Endothelial cell (in vitro differentiated cells): Measurements from ENCODE around the gene KRTDAP. TPM values are rescaled to one million over a fixed set of nuclear protein-coding genes. Genes with fewer than 3 reads are reported as not detected.

Experiments used
- DNase-seq: peaks from one replicate; pipeline ENCODE4 v3.0.0; 2021; ENCODE audit warnings: low spot score
- H3K27ac Mint-ChIP-seq: one replicate; pipeline ENCODE4 v1.8.0; 2021; ENCODE audit warnings: mixed read lengths, inconsistent platforms; ENCODE audit not compliant: unreplicated experiment
- H3K27me3 Mint-ChIP-seq: one replicate; pipeline ENCODE4 v1.8.0; 2021; ENCODE audit warnings: mild to moderate bottlenecking, moderate library complexity, mixed read lengths, inconsistent platforms; ENCODE audit not compliant: unreplicated experiment
- H3K36me3 Mint-ChIP-seq: one replicate; pipeline ENCODE4 v1.8.0; 2021; ENCODE audit warnings: mild to moderate bottlenecking, low read depth, mixed read lengths, inconsistent platforms; ENCODE audit not compliant: unreplicated experiment
- H3K4me1 Mint-ChIP-seq: one replicate; pipeline ENCODE4 v1.8.0; 2021; ENCODE audit warnings: mild to moderate bottlenecking, mixed read lengths, inconsistent platforms; ENCODE audit not compliant: unreplicated experiment
- H3K4me3 Mint-ChIP-seq: one replicate; pipeline ENCODE4 v1.8.0; 2021; ENCODE audit warnings: mild to moderate bottlenecking, mixed read lengths, inconsistent platforms; ENCODE audit not compliant: unreplicated experiment
- H3K9me3 Mint-ChIP-seq: one replicate; pipeline ENCODE4 v1.8.0; 2021; ENCODE audit warnings: mixed read lengths, inconsistent platforms; ENCODE audit not compliant: unreplicated experiment
- total RNA-seq: library from RNA; stranded (reverse); fragmentation: NEBNext Ultra II Directional; extraction: Animal tissue kit (Norgen Biotek cat#: 25700); gene quantifications from one replicate; pipeline ENCODE4 v1.2.1, GENCODE V29; 2021; ENCODE audit not compliant: unreplicated experiment
- TF ChIP-seq, protein P1 (sequence below): fragments of 200-600 bp; sonication (generic); IDR thresholded peaks from one replicate; pipeline ENCODE4 v1.5.0; 2021; ENCODE audit warnings: antibody characterized with exemption; ENCODE audit not compliant: unreplicated experiment

The KRTDAP gene
- total RNA-seq, 1 donor from 2014 or later = not detected

GRCh38 chr19:35439921-35440320 lies 50.3 kb downstream of the KRTDAP start:
- Mint-ChIP-seq H3K27ac (no peak overlapping the region), H3K36me3 (no peaks in the 10 kb centered on the region), H3K4me3 (no peak overlapping the region), H3K4me1 (no peaks in the 10 kb centered on the region), H3K9me3 (no peaks in the 10 kb centered on the region), H3K27me3 (no peaks in the 10 kb centered on the region)
- TF ChIP-seq, protein P1, sequence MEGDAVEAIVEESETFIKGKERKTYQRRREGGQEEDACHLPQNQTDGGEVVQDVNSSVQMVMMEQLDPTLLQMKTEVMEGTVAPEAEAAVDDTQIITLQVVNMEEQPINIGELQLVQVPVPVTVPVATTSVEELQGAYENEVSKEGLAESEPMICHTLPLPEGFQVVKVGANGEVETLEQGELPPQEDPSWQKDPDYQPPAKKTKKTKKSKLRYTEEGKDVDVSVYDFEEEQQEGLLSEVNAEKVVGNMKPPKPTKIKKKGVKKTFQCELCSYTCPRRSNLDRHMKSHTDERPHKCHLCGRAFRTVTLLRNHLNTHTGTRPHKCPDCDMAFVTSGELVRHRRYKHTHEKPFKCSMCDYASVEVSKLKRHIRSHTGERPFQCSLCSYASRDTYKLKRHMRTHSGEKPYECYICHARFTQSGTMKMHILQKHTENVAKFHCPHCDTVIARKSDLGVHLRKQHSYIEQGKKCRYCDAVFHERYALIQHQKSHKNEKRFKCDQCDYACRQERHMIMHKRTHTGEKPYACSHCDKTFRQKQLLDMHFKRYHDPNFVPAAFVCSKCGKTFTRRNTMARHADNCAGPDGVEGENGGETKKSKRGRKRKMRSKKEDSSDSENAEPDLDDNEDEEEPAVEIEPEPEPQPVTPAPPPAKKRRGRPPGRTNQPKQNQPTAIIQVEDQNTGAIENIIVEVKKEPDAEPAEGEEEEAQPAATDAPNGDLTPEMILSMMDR = no peak
- DNase-seq = no peak

GRCh38 chr19:35438527-35438926 lies 51.7 kb downstream of the KRTDAP start:
- TF ChIP-seq, protein P1 = no peak
- Mint-ChIP-seq H3K4me3 (no peak overlapping the region), H3K27me3 (no peaks in the 10 kb centered on the region), H3K27ac (no peak overlapping the region), H3K4me1 (no peaks in the 10 kb centered on the region), H3K36me3 (no peaks in the 10 kb centered on the region), H3K9me3 (no peaks in the 10 kb centered on the region)
- no peak for DNase-seq

DNA sequence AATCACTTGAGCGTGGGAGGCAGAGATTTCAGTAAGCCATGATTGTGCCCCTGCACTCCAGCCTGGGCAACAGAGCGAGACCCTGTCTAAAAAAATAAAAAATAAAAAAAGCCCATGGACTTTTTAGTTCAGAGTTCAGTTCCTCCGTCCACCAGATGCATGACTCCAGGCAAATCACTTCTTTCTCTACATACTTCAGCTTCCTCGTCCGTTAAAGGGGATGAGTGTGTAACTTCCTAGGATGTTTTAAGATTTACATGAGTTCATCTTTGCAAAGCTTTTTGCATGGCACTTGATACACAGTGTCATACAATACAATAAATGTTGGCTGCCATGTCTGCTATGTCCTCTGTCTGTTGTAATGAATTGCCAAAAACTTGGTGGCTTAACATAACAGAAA lies 52.2 kb downstream of the KRTDAP start:
- Mint-ChIP-seq H3K27ac (no peak overlapping the region), H3K9me3 (no peaks in the 10 kb centered on the region), H3K36me3 (no peaks in the 10 kb centered on the region), H3K4me3 (no peak overlapping the region), H3K27me3 (no peaks in the 10 kb centered on the region), H3K4me1 (no peaks in the 10 kb centered on the region)
- TF ChIP-seq, protein P1 = no peak
- no peak for DNase-seq

GRCh38 chr19:35437406-35437951 lies 52.8 kb downstream of the KRTDAP start:
- Mint-ChIP-seq H3K36me3 (no peaks in the 10 kb centered on the region), H3K9me3 (no peaks in the 10 kb centered on the region), H3K4me1 (no peaks in the 10 kb centered on the region)

More at GRCh38 chr19:35437406-35437951, 52.8 kb downstream of the KRTDAP start:
- TF ChIP-seq, protein P1 = no peak
- peaks cover 2% of the 10 kb centered on the region for H3K27me3 Mint-ChIP-seq
- H3K4me3 Mint-ChIP-seq = no peak overlapping the region
- H3K27ac Mint-ChIP-seq = no peak overlapping the region
- no peak for DNase-seq

Other genes starting within 250 kb of the KRTDAP start
- 35.9 TPM for gene LSR, start 241.5 kb downstream of the KRTDAP start, total RNA-seq
- 92.2 TPM for gene USF2, start 221.5 kb downstream of the KRTDAP start, total RNA-seq
- gene HAMP, start 207.9 kb downstream of the KRTDAP start, total RNA-seq = 0.74 TPM
- not detected for gene MAG, start 198.3 kb downstream of the KRTDAP start, total RNA-seq
- not detected for gene CD22, start 161.3 kb downstream of the KRTDAP start, total RNA-seq
- gene FFAR1, start 142.6 kb downstream of the KRTDAP start, total RNA-seq = not detected
- gene FFAR3, start 132.0 kb downstream of the KRTDAP start, total RNA-seq = not detected
- not detected for gene GPR42, start 119.4 kb downstream of the KRTDAP start, total RNA-seq
- 0.46 TPM for gene FFAR2, start 42.2 kb downstream of the KRTDAP start, total RNA-seq
- gene DMKN, start 23.2 kb upstream of the KRTDAP start, total RNA-seq = 56.9 TPM
- 0.18 TPM for gene SBSN, start 37.8 kb upstream of the KRTDAP start, total RNA-seq
- not detected for gene GAPDHS, start 43.0 kb upstream of the KRTDAP start, total RNA-seq
- 62.0 TPM for gene TMEM147, start 55.2 kb upstream of the KRTDAP start, total RNA-seq
- gene ATP4A, start 73.2 kb upstream of the KRTDAP start, total RNA-seq = not detected
- not detected for gene PMIS2, start 95.7 kb upstream of the KRTDAP start, total RNA-seq
- 30.2 TPM for gene HAUS5, start 122.3 kb upstream of the KRTDAP start, total RNA-seq
- 116 TPM for gene RBM42, start 138.6 kb upstream of the KRTDAP start, total RNA-seq
- gene ETV2, start 151.3 kb upstream of the KRTDAP start, total RNA-seq = 1,894 TPM
- gene COX6B1, start 157.9 kb upstream of the KRTDAP start, total RNA-seq = 428 TPM
- gene UPK1A, start 176.1 kb upstream of the KRTDAP start, total RNA-seq = not detected
- not detected for gene ZBTB32, start 214.1 kb upstream of the KRTDAP start, total RNA-seq
- gene KMT2B, start 227.5 kb upstream of the KRTDAP start, total RNA-seq = 51.7 TPM